Hematopoietic multipotent progenitor cell treated with erythropoietin and hydrocortisone succinate and interleukin-3 and kit ligand, for 17 days (in vitro differentiated cells): ENCODE data around the gene ADAP1.

Experiments
- DNase-seq: peaks from one replicate; pipeline ENCODE4 v3.0.0-alpha.2; 2015; ENCODE audit warnings: low spot score

Gene ADAP1

GRCh38 chr7:988963-989529 lies 34.6 kb upstream of the ADAP1 start:
- no peak for DNase-seq

DNA sequence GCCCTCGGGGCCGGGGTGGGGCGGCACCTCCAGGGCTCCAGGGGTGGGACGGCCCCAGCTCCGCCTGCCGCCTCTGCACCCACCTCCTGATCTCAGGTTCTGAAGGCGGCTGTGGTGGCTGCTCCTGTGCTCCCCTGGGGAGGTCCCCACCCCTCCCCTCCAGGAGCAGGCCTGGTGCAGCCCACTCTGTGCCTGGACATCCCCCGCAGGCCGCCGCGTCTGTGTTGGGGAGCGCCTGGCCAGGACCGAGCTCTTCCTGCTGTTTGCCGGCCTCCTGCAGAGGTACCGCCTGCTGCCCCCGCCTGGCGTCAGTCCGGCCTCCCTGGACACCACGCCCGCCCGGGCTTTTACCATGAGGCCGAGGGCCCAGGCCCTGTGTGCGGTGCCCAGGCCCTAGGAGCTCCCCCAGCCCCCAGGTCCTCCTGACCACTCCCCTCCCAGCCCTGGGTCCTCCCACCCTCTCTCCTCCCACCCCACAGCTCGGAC lies 34.0 kb upstream of the ADAP1 start:
- no peak for DNase-seq

DNA sequence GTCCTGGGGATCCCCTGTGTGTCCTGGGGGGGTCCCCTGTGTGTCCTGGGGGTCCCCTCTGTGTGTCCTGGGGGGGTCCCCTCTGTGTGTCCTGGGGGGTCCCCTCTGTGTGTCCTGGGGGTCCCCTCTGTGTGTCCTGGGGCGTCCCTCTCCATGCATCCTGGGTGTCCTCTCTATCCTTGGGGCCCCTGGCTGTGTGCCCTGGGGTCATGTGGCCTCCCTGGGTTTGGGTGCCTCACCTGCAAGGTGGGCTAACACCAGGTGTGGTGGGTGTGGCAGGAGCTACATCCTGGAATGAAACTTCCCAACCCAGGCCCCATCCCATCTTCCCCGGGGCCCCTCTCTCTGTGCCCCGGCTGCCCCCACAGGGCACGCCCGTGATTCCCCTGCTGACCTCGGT lies 33.4 kb upstream of the ADAP1 start:
- DNase-seq, result no peak

GRCh38 chr7:986766-987751 lies 32.6 kb upstream of the ADAP1 start:
- no peak for DNase-seq

GRCh38 chr7:985915-986741 lies 31.6 kb upstream of the ADAP1 start:
- DNase-seq, result no peak

DNA sequence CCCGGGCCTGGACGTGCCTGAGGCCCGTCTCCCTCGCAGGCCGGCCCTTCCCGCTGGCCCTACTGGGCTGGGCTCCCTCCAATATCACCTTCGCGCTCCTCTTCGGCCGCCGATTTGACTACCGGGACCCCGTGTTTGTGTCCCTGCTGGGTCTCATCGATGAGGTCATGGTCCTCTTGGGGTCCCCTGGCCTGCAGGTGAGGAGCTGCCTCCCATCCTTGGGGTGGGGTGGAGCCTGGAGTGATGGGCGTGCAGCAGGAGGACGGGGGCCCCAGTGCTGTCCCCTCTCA lies 30.6 kb upstream of the ADAP1 start:
- no peak for DNase-seq

- no peak for DNase-seq
These were observed 30.1 kb upstream of the ADAP1 start for GRCh38 chr7:984361-985126.

GRCh38 chr7:983616-984071 lies 29.2 kb upstream of the ADAP1 start:
- no peak for DNase-seq

DNA sequence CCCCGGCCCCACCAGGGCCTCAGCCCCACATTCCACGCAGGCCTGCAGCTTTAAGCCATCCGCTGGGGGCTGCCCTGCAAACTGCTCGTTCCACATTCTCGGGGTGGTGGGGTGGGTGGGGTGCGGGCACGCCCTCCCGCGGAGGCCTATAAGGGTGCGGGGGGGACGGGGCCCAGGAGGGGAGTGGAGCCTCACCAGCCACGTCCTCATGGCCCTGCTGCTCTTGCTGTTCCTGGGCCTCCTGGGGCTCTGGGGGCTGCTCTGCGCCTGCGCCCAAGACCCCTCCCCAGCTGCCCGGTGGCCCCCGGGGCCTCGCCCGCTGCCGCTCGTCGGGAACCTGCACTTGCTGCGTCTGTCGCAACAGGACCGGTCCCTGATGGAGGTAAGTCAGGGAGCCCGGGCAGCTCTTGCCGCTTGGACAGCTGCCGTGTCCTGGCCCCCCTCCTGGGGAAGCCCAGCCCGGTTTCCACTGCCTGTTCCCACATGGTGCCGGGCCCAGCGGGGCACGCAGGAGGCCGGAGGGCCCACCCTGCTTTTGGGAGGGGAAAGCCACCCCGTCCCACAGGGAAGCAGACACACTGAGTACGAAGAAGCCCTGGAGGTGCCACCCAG lies 28.6 kb upstream of the ADAP1 start, which contains the start of gene CYP2W1:
TSS of gene CYP2W1 (plus strand) at position 178 of the 612 bp plus-strand sequence. CDS start at position 209, 31 bp downstream.
- no peak for DNase-seq

DNA sequence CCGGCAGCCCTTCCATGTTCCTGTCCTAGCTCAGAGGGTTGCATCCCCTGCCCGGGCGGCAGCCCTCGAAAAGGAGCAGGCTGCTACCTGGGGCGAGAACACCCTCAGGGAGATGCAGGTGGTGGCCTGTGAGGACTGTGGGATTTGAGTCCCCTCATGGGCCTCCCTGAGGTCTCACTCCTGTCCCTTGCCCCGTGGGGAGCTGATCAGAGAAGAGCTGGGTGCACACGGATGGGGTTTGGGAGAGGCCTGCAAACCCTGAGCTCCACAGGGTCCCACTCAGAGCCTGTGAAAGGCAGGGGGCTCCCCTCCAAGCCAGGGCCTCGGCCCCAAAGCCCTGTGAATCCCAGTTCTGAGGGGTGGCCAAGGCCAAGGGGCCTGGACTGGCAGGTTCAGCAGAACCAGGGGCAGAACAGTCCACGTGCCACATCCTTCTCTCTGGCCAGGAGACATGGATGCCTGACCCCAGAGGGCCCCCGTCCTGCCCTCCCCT lies 28.1 kb upstream of the ADAP1 start:
- no peak for DNase-seq

DNA sequence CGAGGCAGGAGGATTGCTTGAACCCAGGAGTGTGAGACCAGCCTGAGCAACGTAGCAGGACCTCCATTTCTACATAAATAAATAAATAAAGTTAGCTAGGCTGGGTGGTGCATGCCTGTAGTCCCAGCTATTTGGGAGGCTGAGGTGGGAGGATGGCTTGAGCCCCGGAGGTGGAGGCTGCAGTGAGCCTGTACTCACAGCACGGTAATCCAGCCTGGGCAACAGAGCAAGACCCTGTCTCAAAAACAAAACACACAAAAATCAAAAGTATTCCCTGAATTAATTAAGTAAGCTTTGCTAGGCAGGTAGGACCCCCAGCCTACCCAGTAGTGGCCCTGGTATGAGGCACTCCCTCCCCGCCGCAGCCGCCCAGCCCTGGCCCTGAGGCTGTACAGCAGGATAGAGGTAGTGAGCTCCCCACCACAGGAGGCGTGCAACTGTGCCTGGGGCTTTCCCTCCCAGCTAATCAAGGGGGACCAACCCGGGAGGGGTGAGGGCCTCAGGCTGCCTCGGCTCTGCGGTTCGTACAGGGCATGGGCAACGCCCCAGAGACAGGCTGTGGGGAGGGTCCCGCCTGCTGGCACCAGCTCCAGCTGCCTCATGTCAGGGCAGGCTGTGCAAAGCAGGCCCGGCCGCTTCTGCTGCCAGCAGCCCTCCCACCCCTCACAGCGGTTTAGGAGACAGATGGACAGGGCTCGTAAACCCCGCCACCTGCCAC lies 27.5 kb upstream of the ADAP1 start:
- DNase-seq, result no peak

GRCh38 chr7:979886-980571 lies 25.5 kb upstream of the ADAP1 start:
- DNase-seq, result no peak

DNA sequence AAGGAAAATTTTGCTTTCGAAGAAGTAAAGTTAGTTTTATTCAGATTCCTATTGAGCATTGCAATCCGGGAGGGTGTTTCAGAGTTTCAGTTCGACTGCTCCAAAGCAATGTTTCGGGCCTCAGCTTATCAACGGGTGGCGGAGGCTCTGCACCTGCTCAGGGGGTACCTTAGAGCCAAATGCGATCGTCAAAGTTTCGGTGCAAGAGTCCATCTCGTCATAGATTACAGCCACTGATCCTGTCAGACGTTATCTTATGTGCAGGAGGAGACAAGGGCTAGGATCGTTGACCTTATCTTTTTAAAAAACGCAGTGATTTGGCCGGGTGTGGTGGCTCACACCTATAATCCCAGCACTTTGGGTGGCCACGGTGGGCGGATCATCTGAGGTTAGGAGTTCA lies 24.7 kb upstream of the ADAP1 start:
- no peak for DNase-seq

GRCh38 chr7:978416-979091 lies 24.1 kb upstream of the ADAP1 start:
- DNase-seq, result no peak

DNA sequence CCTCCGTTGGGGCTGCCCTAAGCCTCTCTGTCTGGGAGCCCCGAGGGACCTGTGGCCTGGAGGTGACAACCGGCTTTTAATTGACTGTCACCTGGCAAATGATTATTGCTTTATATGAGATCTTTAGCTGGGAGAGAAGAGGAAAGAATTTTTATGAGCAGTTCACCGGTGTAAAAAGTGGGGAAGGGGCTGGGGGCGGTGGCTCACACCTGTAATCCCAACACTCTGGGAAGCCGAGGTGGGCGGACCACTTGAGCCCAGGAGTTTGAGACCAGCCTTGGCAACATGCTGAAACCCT lies 23.5 kb upstream of the ADAP1 start:
- no peak for DNase-seq

DNA sequence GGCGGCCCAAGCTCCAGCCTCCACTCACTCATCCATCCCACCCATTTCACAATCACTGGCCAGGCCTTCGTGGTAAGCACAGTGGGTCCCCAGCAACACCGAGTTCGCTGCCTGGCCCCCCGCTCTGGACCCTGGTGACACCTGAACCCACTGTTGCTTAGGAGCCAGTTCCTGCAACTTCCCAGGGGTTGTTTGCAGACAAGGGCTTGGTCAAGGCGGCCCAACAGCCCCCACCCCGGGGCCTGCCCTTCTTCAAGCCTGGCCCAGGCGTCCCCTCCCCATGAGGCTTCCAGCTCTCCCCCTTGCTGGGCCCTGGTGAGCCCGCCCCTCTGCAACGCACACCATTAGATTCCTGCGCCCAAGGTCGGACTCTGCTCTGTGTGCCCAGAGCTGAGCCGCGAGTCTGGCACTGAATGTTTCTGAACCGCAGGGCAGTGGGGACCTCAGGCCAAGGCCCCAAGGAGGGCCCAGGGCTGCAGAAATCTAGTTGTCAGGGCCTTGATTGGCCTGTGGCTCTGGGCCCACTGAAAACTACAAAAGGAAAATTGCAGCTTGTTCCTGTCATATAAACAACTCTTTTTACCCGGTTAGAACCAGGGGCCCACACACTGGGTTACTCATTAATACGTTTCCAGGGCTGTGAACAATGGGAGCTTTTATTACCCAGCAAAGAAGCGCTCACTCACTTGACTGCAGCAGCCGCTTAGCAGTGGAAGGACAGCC lies 23.0 kb upstream of the ADAP1 start:
- DNase-seq, result no peak

DNA sequence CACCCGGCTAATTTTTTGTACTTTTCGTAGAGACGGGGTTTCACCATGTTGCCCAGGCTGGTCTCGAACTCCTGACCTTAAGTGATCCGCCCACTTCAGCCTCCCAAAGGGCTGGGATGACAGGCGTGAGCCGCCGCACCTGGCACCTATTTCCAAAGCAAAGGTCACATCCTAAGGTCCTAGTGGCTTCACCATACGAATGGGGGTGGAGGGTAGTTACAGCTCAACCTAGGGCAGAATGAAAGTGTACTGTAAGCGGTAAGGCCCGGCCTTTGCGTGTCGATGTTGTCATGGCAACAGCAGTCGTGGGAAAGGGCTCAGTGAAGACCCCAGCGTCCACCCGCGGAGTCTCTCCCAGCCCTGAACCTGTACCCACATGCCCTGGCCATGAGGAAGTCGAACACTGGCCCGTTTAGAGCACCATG lies 22.4 kb upstream of the ADAP1 start:
- DNase-seq, result no peak

- DNase-seq, result no peak
These were observed 21.4 kb upstream of the ADAP1 start for GRCh38 chr7:975702-976473.
